Choroid plexus epithelial cell (primary cell): ENCODE data around the gene MCTP1.

Source experiments
- DNase-seq: peaks from one replicate; pipeline ENCODE4 v3.0.0-alpha.2; 2010; ENCODE audit warnings: low read depth
- H3K4me3 ChIP-seq: 2 replicates; pipeline ENCODE4 v1.5.1; 2011; ENCODE audit warnings: low read depth, mild to moderate bottlenecking, control low read depth, low read length, moderate library complexity
- CTCF ChIP-seq: conservative IDR thresholded peaks from 2 replicates; pipeline ENCODE4 v1.5.1; 2011; ENCODE audit warnings: low read depth, mild to moderate bottlenecking, control low read depth, inconsistent platforms, low read length, moderate library complexity

The MCTP1 gene

GRCh38 chr5:95134326-95134725, 150.6 kb downstream of the MCTP1 start:
- no peak overlapping the region for H3K4me3 ChIP-seq
- DNase-seq = no peak
- TF ChIP-seq CTCF = no peak

GRCh38 chr5:95132096-95132495, 152.8 kb downstream of the MCTP1 start:
- DNase-seq = no peak
- no peak overlapping the region for H3K4me3 ChIP-seq
- no peak for TF ChIP-seq CTCF

- TF ChIP-seq CTCF = no peak
- peak; percentile 33 for DNase-seq
- H3K4me3 ChIP-seq = no peak overlapping the region
Measured at GRCh38 chr5:95130941-95131340, 154.0 kb downstream of the MCTP1 start.

- TF ChIP-seq CTCF = no peak
- no peak for DNase-seq
- no peak overlapping the region for H3K4me3 ChIP-seq
Measured at GRCh38 chr5:95124731-95125130, 160.2 kb downstream of the MCTP1 start.

GRCh38 chr5:95124101-95124500, 160.8 kb downstream of the MCTP1 start:
- DNase-seq = no peak
- H3K4me3 ChIP-seq = no peak overlapping the region
- TF ChIP-seq CTCF = no peak

- DNase-seq = no peak
- H3K4me3 ChIP-seq = no peak overlapping the region
- TF ChIP-seq CTCF = no peak
Measured at GRCh38 chr5:95114902-95115301, 170.0 kb downstream of the MCTP1 start.

GRCh38 chr5:95114305-95114704, 170.6 kb downstream of the MCTP1 start:
- no peak for TF ChIP-seq CTCF
- H3K4me3 ChIP-seq = no peak overlapping the region
- no peak for DNase-seq
